Measurements from ENCODE around the gene HOXC4. TPM values are rescaled to one million over a fixed set of nuclear protein-coding genes. Genes with fewer than 3 reads are reported as not detected.
A peak's percentile ranks its signal among the peaks of the same experiment; 100 is the strongest.

Gene HOXC4
- total and polyA plus RNA-seq, 12 donors, result 0.78 to 7.4 (median 2.9) TPM

DNA sequence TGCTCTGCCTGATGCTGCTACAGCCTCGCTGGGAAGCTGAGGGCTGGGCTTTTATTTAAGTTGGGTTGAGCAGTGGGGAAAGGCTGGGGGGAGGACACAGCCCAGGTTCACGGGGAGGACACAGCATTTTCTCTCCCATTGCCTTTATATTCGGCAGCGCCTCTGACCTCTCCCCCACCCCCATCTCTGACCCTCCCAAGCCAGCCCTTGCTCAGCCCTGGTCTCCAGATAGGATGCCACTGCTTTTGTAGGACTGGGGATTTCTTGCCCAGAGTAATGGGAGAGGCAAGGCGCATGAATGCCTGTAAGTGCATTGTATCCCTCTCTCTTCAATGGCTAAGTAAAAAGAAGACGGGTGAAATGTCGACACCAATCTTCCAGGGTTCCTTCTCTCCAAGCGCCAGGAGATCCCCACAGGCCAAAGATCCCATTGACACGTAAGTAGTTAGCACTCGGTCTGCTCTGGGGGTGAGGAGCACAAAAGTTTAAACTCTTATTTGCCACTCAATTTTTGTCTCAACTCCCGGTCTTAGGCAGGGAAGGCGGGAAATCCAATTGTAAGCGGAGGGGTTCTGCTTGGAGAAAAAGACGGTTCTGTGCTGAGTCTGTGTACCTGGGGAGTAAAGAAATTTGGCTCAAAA is 4.6 kb downstream of the HOXC4 start:
- Histone ChIP-seq H3K4me1 (replicated peaks in 1 of 2) (peaks cover 0 to 2% of the 10 kb centered on the region in 2 donors), H3K9me3 (replicated peaks in 1 of 3) (no peaks in the 10 kb centered on the region), H3K36me3 (replicated peaks in 1 of 2) (no peaks in the 10 kb centered on the region), H3K4me3 (no peak overlapping the region), H3K27me3 (no peaks in the 10 kb centered on the region), H3K27ac (peak overlapping the region in 1 of 5 donors; percentile 15)
- intact Hi-C loops (cut with DNase I), result no loop called here
- DNase-seq, result no peak
- TF ChIP-seq, protein P1, sequence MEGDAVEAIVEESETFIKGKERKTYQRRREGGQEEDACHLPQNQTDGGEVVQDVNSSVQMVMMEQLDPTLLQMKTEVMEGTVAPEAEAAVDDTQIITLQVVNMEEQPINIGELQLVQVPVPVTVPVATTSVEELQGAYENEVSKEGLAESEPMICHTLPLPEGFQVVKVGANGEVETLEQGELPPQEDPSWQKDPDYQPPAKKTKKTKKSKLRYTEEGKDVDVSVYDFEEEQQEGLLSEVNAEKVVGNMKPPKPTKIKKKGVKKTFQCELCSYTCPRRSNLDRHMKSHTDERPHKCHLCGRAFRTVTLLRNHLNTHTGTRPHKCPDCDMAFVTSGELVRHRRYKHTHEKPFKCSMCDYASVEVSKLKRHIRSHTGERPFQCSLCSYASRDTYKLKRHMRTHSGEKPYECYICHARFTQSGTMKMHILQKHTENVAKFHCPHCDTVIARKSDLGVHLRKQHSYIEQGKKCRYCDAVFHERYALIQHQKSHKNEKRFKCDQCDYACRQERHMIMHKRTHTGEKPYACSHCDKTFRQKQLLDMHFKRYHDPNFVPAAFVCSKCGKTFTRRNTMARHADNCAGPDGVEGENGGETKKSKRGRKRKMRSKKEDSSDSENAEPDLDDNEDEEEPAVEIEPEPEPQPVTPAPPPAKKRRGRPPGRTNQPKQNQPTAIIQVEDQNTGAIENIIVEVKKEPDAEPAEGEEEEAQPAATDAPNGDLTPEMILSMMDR (IDR thresholded peaks at IDR 0.05), result no peak
- TF ChIP-seq POLR2A (IDR thresholded peaks at IDR 0.05), result no peak
- WGBS, 4 donors, result 71 to 77% (median 75%) methylated on average over 14 of the region's 14 CpGs

DNA sequence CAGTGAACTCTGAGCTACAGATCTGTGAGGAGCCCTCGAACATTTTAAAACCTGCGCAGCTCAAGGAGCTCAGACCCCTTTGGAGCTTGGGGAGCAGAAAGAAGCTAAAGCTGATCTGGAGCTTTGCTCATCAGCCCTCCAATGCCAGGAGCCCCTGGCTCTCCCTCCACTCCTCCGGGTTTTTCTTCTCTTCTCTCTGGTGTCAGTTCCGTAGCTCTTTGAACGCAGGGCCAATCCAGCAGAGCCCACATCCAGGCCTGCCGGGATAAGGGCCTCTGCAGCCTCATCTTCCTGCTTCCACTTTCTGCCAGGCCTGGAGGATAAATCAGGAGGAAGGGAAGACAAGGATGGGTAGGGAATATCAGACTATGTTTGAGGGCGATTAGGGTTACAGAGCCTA is 6.0 kb downstream of the HOXC4 start:
- Histone ChIP-seq H3K9me3 (replicated peaks in 1 of 3) (no peaks in the 10 kb centered on the region), H3K27me3 (no peaks in the 10 kb centered on the region), H3K36me3 (replicated peaks in 1 of 2) (no peaks in the 10 kb centered on the region), H3K4me3 (no peak overlapping the region), H3K4me1 (replicated peaks in 1 of 2) (no peaks in the 10 kb centered on the region), H3K27ac (peak overlapping the region in 2 of 5 donors; percentile 2 to 43)
- intact Hi-C loops (cut with DNase I), result no loop called here
- TF ChIP-seq, protein P1 (IDR thresholded peaks at IDR 0.05), result no peak
- TF ChIP-seq POLR2A (IDR thresholded peaks at IDR 0.05), result no peak
- no peak for DNase-seq
- 46 to 58% (median 57%) methylated on average over 7 of the region's 7 CpGs for WGBS, 4 donors

DNA sequence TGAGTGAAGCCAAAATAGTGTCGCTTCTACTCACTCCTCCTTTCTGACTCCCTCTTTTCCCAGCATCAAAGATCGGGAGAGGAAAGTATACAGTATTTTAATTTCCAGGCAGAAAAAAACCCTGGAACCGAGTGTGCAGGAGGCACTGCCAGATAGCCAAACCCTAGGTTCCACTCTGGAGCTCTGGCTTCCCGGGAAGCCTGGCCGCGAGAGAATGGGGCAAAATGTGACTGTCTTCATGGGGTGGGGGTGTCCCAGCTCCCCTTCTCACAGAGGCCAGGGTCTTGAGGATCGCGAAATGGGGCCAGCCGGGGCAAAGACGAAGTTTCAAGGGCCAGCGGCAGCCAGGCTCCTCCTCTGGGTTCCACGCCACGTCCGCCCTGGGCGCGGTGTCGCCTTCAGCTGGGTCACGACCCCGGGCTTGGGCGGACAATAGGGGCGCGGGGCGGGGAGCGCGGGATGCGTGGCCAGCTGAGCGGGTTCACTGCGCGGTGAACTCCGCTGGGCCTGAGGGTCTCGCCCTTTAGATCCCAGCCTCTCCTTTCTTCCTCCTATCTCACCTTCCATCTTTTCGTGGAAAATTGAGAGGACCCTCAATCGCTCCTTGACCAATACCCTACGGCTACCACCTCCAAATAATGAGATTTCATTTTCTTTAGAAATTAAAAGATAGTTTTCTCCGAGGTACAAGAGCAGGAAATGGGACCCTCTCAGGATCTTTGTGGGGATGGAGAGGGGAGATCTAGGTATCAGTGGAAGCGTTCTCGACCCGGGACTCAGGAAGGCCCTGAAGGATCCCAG is 6.7 kb downstream of the HOXC4 start:
- Histone ChIP-seq H3K4me1 (replicated peaks in 1 of 2) (no peaks in the 10 kb centered on the region), H3K4me3 (no peak overlapping the region), H3K27me3 (no peaks in the 10 kb centered on the region), H3K36me3 (replicated peaks in 1 of 2) (no peaks in the 10 kb centered on the region), H3K27ac (peak overlapping the region in 2 of 5 donors; percentile 17 to 43), H3K9me3 (replicated peaks in 1 of 3) (no peaks in the 10 kb centered on the region)
- DNase-seq, result no peak
- TF ChIP-seq, protein P1 (IDR thresholded peaks at IDR 0.05), result no peak
- TF ChIP-seq POLR2A (IDR thresholded peaks at IDR 0.05), result no peak
- 60 to 82% (median 72%) methylated on average over 16 to 38 of the region's 38 CpGs for WGBS, 4 donors
- intact Hi-C loops (cut with DNase I), result no loop called here

DNA sequence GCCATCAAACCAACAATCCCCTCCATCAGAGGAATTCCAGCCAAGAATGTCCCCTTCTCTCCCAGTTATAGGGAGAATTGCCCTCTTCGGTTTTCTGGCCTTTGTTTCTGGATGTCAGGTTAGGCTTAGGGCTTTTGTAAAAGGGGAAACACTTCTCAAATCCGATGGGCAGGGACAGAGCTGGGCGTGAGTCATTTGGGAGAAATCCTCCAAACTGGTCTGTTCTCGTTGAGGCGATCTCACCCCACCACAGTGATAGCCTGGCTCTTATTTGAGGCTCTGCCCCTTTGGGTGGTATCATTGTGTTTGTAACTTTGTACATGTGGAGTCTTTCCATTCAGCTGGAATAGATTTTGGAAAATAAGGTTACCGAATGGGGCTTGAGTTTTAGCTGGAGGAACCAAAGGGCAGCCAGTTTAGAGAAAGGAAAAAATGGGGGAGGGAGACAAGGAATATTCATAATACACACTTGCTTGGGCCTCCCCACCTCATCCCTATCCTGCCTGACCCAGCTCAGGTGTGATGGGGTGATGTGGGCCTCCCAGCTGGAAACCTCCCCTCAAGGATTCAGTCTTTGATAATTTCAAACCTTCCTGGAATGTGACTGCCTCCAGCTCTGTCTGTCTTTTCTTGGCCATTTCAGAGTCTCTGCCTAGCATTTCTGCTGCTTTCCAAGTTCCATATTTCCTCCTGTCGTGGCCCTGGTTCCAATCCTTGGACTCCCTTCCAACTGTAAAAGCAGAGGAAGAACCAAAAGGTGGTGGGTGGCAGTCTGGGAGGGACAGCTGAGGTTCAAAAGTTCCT is 7.5 kb downstream of the HOXC4 start:
- no peak overlapping the region for H3K4me3 ChIP-seq
- H3K27me3 ChIP-seq, result no peaks in the 10 kb centered on the region
- no peaks in the 10 kb centered on the region for H3K36me3 ChIP-seq (replicated peaks in 1 of 2)
- TF ChIP-seq, protein P1 (IDR thresholded peaks at IDR 0.05), result no peak
- no peak for TF ChIP-seq POLR2A (IDR thresholded peaks at IDR 0.05)
- H3K4me1 ChIP-seq (replicated peaks in 1 of 2), result no peaks in the 10 kb centered on the region
- H3K9me3 ChIP-seq (replicated peaks in 1 of 3), result no peaks in the 10 kb centered on the region
- no peak for DNase-seq
- 74 to 85% (median 83%) methylated on average over 7 of the region's 7 CpGs for WGBS, 4 donors
- intact Hi-C loops (cut with DNase I), result no loop called here
- peak overlapping the region in 1 of 5 donors; percentile 10 for H3K27ac ChIP-seq
